NCI-H146 (cell line): ENCODE measurements around the gene ITIH4.

Experiments used
- DNase-seq: peaks from one replicate; lab custom pipeline; 2025; lab: John Stamatoyannopoulos, UW

ITIH4 gene

GRCh38 chr3:52831500-52832301, 1.2 kb upstream of the ITIH4 start:
- no peak for DNase-seq

- DNase-seq = no peak
Observed at GRCh38 chr3:52829906-52830463, 487 bp downstream of the ITIH4 start.

- no peak for DNase-seq
Observed at GRCh38 chr3:52829482-52829881, 990 bp downstream of the ITIH4 start.

- no peak for DNase-seq
Observed at GRCh38 chr3:52827866-52828376, 2.6 kb downstream of the ITIH4 start.

- DNase-seq = no peak
Observed at GRCh38 chr3:52827441-52827840, 3.0 kb downstream of the ITIH4 start.

GRCh38 chr3:52824037-52824436, 6.4 kb downstream of the ITIH4 start:
- DNase-seq = no peak

- no peak for DNase-seq
Observed at GRCh38 chr3:52822363-52822762, 8.1 kb downstream of the ITIH4 start.

- no peak for DNase-seq
Observed at GRCh38 chr3:52820736-52821135, 9.7 kb downstream of the ITIH4 start.

- no peak for DNase-seq
Observed at GRCh38 chr3:52819936-52820335, 10.5 kb downstream of the ITIH4 start.

- no peak for DNase-seq
Observed at GRCh38 chr3:52817860-52818259, 12.6 kb downstream of the ITIH4 start.

- DNase-seq = no peak
Observed at GRCh38 chr3:52817221-52817620, 13.3 kb downstream of the ITIH4 start.

GRCh38 chr3:52816654-52817053, 13.8 kb downstream of the ITIH4 start:
- DNase-seq = no peak

- DNase-seq = no peak
Observed at GRCh38 chr3:52816199-52816598, 14.3 kb downstream of the ITIH4 start.

- no peak for DNase-seq
Observed at GRCh38 chr3:52813810-52814209, 16.7 kb downstream of the ITIH4 start.

GRCh38 chr3:52811452-52812011, 18.9 kb downstream of the ITIH4 start:
- no peak for DNase-seq

GRCh38 chr3:52810923-52811322, 19.5 kb downstream of the ITIH4 start:
- DNase-seq = no peak

- no peak for DNase-seq
Observed at GRCh38 chr3:52809662-52810377, 20.7 kb downstream of the ITIH4 start.

- no peak for DNase-seq
Observed at GRCh38 chr3:52809149-52809548, 21.3 kb downstream of the ITIH4 start.

- no peak for DNase-seq
Observed at GRCh38 chr3:52805270-52806039, 25.0 kb downstream of the ITIH4 start.

- DNase-seq = no peak
Observed at GRCh38 chr3:52801839-52802238, 28.6 kb downstream of the ITIH4 start.

- DNase-seq = no peak
Observed at GRCh38 chr3:52800079-52800478, 30.4 kb downstream of the ITIH4 start.

GRCh38 chr3:52798978-52799476, 31.4 kb downstream of the ITIH4 start:
- DNase-seq = no peak
